ENCODE measurements around the gene ENTPD3.

Gene ENTPD3, protein sequence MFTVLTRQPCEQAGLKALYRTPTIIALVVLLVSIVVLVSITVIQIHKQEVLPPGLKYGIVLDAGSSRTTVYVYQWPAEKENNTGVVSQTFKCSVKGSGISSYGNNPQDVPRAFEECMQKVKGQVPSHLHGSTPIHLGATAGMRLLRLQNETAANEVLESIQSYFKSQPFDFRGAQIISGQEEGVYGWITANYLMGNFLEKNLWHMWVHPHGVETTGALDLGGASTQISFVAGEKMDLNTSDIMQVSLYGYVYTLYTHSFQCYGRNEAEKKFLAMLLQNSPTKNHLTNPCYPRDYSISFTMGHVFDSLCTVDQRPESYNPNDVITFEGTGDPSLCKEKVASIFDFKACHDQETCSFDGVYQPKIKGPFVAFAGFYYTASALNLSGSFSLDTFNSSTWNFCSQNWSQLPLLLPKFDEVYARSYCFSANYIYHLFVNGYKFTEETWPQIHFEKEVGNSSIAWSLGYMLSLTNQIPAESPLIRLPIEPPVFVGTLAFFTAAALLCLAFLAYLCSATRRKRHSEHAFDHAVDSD

DNA sequence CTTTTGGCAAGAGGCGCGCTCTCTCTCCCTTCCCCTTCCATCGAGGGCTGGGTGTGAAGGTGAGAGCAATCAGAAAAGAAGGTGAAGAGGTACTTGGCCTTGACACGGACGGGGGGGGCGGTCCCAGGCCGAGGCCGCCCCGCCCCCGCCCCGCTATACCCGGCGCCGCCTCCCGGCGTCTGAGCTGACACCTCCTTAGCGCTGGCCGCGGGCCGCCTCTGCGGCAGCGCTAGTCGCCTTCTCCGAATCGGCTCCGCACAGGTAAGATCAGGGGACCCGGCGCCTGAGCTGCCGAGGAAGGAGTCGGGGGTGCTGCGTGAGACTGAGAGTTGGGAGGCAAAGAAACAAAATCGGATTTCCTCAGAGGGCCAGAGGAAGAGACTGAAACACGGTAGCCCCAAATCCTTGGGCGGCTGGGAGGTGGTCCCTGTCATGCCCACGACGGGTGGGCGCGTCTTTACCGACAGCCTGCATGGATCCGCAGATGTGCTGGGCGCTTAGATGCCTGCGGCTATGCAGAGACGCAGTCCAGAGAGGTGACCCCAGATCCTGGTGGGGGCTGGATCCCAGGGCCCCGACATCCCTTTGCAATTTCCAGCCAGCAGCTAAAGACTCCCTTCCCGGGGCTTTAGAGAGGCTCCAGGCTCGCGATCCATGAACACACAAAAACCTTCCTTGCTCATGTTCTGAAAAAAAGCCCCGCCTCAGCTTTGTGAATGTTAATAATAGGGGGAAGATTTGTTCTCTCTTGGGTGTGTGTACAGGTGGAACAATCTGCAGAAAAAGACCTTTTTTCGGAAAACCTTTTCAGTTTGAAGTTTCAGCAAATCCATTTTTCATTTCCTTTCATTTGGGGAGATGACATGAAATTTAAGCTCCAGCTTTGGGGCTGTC, at the start of gene ENTPD3:
Gene ENTPD3, plus strand, starts transcription at position 184 of the 894 bp plus-strand sequence. CDS start 874 bp downstream, outside the sequence.
- DNase-seq: peak; percentile 36

DNA sequence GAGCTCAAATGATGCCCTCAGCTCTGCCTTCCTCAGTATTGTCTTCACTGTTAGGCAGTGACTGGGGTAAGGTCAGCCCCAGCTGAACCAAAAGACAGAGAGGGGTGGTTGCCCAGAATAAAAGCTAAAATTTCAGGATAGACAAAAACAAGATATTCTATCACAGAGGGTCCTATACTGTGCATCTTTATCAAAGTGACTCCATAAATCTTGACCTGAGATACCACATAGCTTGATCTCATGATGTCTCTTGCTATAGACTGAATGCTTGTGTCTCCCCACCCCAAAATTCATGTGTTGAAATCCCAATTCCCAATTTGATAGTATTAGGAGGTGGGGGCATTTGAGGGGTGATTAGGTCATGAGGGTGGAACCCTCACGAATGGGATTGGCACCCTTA, 47.1 kb upstream of the ENTPD3 start:
- DNase-seq: no peak

GRCh38 chr3:40340541-40341170, 46.3 kb upstream of the ENTPD3 start:
- no peak for DNase-seq

DNA sequence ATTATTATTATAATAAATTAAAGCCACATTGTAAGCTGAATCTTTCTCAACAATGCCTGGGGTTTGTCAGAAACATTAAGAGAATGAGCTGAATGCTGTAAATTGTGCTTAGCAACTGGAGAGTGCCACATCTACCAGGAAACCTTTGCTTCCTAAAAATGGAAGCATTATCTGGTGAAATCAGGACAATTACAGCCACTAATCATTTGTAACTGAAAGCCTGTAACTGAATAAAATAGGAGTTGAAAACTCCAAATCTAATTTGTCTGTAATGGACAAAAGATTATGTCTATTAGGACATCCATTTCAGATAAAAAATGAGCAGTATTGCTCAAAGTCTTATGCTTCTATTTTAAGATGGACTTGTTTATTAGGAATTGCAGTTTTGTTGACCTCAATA, 45.3 kb upstream of the ENTPD3 start:
- no peak for DNase-seq

DNA sequence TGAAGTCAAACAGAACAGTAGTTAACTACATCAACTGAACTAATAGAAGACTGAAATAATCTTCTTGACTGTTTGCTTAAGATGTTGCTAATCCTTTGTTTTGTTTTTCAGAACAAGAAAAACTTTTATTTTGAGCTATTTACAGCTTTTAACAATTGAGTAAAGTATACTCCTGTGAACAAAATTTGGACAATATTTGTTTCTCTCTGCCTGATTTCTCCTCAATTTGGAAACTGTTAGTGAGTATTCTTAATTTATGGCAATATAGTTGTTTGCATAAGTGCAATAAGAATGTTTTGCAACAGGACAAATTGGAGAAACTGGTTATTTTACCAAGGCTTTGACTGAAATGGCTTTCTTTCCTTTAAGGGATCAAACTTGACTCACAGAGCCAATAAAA, 36.5 kb upstream of the ENTPD3 start:
- no peak for DNase-seq

- DNase-seq: no peak
Measured at GRCh38 chr3:40355410-40355809, 31.6 kb upstream of the ENTPD3 start.

DNA sequence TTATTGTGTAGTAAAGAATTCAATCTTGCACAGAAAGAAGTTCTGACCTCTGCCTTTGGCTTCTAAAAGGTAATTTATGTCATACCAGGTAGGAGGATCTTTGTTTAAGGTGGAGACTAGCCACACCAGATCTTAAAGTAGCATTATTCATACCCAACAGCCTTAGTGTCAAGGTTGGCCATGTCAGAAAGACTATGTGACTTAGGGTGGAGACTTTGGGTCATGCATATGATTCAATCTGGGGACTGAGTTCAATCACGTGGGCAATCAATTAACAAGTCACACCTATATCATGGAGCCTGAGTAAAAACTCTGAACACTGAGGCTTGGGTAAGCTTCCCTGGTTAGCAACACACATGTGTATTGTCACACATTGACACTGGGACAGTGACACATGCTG, 28.5 kb upstream of the ENTPD3 start:
- DNase-seq: no peak

DNA sequence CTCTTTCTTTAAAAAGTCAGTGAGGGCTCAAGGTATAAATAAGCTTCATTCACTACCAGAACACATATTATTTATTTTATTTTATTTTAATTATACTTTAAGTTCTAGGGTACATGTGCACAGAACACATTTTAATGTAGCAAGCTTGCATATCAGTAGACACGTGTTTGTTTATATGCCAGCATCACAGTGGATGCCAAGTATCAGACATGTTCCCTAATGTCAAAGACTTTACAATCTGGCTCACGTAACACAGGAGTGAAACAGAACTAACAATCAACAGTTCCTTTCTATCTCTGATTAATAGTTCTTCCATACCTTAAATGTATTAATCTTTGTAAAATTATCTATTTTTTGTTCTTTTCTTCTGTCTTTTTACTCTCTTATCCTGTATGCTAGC, 23.3 kb upstream of the ENTPD3 start:
- no peak for DNase-seq

GRCh38 chr3:40366203-40367162, 20.5 kb upstream of the ENTPD3 start:
- no peak for DNase-seq

- DNase-seq: no peak
Measured at GRCh38 chr3:40369716-40370115, 17.3 kb upstream of the ENTPD3 start.

DNA sequence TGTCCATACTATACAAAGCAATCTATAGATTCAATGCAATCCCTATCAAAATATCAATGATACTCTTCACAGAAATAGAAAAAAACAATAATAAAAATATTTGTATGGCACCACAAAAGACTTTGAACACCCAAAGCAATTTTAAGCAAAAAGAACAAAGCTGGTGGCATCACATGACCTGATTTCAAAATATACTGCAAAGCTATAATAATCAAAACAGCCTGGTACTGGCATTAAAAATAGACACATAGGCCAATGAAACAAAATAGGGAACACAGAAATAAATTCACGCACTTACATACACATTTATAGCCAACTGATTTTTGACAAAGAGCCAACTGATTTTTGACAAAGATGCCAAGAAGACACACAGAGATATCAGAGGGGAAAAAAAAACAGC, 9.2 kb upstream of the ENTPD3 start:
- DNase-seq: no peak

- DNase-seq: no peak
Measured at GRCh38 chr3:40379674-40380306, 7.2 kb upstream of the ENTPD3 start.

DNA sequence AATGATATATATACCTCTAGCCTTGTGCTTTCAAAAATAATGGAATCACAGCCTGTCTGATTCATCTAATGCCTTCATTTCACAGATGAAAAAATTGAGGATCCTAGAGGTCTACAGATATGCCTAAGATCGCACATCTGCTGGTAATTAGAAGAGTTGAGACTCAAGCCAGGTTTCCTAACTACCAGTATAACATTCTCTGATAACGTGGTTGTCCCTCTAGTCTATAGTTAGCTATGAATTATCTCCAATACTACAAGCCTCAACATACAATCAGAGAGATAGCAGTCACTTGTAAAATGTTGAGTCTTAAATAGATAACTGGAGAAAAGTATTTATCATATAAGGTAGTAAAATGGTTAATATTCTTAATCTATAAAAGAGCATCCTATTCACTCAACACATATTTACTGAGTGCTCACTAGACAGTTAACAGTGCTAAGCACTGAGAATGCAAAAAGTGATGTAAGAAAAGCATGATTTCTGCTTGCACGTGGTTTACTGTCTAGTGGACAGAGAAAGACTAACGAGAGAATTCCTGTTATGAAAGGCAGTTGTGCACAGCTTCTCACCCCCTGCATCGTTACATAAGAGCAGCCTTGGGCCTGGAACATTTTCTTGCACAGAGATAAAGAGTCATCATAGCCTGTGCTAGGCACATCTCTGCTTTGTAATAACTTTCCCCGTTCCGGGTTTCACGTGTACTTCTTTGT, 4.9 kb upstream of the ENTPD3 start:
- DNase-seq: no peak

DNA sequence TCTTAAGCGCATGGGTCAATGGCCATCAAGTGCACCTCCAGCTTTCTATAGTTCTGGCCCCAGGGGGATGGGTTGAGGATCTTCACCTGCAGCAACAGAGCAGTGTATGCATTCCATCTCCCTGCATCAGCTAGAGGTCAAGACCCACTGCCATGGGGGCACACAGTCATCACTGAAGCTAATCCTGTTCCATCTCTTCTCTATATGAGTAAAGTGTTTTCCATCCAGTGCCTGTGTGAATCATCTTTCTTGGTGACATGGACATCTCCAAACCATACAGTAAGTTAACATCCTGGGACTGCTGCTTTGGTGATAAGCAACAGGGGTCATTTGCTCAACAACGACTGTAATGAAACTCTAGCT, 4.4 kb upstream of the ENTPD3 start:
- DNase-seq: no peak

GRCh38 chr3:40386213-40386612, 771 bp upstream of the ENTPD3 start:
- no peak for DNase-seq

DNA sequence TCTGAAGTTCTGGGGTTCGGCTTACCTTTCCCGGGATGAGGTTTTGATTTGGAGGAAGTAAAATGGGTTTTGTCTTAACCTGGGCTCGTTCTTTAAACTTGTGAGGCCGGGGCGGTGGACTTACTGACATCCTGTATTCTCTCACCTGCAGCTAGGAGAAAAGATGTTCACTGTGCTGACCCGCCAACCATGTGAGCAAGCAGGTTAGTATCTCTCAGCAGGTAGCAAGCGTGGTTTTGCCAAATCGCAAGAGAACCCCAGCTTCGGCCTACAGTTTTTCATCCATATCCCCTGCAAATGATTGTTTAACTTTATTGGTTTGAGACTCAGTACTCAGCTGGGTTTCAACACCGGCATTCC, 891 bp downstream of the ENTPD3 start:
- peak; percentile 40 for DNase-seq

GRCh38 chr3:40396406-40396805, 9.4 kb downstream of the ENTPD3 start:
- DNase-seq: no peak

DNA sequence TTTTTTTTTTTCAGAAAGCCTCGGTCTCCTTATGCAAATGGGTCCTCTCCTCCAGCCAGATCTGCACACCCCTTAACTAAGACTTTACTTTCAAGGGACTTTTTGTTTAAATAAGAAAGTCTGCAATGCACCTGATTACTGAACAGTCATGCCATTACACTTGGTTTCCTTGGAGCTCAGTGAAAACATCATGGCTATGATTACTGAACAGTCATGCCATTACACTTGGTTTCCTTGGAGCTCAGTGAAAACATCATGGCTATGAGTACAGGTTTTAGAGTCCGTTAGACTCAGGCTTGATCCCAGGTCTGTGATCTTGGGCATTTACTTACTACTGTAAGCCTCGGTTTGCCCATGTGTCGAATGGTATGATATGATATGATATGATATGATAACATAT, 10.1 kb downstream of the ENTPD3 start:
- no peak for DNase-seq

GRCh38 chr3:40397912-40398311, 10.9 kb downstream of the ENTPD3 start:
- no peak for DNase-seq

GRCh38 chr3:40398346-40398745, 11.4 kb downstream of the ENTPD3 start:
- DNase-seq: no peak

DNA sequence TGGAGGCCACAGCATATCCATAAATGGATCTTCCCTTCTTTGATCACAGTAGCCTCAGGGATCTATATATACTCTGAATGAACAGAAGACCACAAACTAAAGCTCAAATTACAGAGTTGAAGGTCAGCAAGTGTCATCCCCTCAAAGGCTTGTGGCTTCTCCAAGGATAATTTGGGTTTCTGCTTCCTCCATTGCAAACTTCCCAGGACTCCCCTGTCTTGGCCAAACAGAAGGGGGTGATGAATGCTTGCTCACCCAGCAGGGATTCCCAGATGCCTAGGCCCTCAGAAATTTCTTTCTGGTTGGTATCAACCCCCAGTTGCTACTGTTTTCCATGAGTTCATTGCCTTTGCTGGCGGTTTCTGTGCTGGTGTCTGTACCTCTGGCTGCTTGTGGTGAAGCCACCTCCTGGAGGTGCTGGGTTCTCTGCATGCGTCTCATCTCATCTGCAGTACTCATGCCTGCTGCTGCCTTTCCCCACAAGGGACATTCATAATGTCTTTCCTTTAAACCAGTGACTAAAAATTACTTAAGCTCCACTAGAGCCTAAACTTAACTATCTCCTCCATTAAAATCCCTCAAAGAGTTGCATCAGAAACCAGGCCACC, 17.7 kb downstream of the ENTPD3 start:
- DNase-seq: no peak
